HUES48 (cell line): ENCODE results near the gene ADRM1.

Source experiments
- H3K27ac ChIP-seq: one replicate; pipeline ENCODE4 v1.7.0; 2013; ENCODE audit warnings: low read depth, low read length, inconsistent platforms
- H3K27me3 ChIP-seq: 2 replicates; pipeline ENCODE4 v1.6.1; 2013; ENCODE audit warnings: mild to moderate bottlenecking, low read length; ENCODE audit not compliant: control insufficient read depth, insufficient read depth
- H3K36me3 ChIP-seq: 2 replicates; pipeline ENCODE4 v1.6.1; 2013; ENCODE audit warnings: low read length; ENCODE audit not compliant: control insufficient read depth, insufficient read depth
- H3K4me1 ChIP-seq: 2 replicates; pipeline ENCODE4 v1.6.1; 2013; ENCODE audit warnings: mild to moderate bottlenecking, low read length; ENCODE audit not compliant: control insufficient read depth, insufficient read depth
- H3K4me3 ChIP-seq: 2 replicates; pipeline ENCODE4 v1.5.1; 2013; ENCODE audit warnings: mild to moderate bottlenecking, low read depth, low read length
- H3K9ac ChIP-seq: 2 replicates; pipeline ENCODE4 v1.6.1; 2013; ENCODE audit warnings: mild to moderate bottlenecking, low read depth, low read length, moderate library complexity
- H3K9me3 ChIP-seq: 2 replicates; pipeline ENCODE4 v1.6.1; 2013; ENCODE audit warnings: low read length; ENCODE audit not compliant: control insufficient read depth, insufficient read depth

The ADRM1 gene, protein sequence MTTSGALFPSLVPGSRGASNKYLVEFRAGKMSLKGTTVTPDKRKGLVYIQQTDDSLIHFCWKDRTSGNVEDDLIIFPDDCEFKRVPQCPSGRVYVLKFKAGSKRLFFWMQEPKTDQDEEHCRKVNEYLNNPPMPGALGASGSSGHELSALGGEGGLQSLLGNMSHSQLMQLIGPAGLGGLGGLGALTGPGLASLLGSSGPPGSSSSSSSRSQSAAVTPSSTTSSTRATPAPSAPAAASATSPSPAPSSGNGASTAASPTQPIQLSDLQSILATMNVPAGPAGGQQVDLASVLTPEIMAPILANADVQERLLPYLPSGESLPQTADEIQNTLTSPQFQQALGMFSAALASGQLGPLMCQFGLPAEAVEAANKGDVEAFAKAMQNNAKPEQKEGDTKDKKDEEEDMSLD

DNA sequence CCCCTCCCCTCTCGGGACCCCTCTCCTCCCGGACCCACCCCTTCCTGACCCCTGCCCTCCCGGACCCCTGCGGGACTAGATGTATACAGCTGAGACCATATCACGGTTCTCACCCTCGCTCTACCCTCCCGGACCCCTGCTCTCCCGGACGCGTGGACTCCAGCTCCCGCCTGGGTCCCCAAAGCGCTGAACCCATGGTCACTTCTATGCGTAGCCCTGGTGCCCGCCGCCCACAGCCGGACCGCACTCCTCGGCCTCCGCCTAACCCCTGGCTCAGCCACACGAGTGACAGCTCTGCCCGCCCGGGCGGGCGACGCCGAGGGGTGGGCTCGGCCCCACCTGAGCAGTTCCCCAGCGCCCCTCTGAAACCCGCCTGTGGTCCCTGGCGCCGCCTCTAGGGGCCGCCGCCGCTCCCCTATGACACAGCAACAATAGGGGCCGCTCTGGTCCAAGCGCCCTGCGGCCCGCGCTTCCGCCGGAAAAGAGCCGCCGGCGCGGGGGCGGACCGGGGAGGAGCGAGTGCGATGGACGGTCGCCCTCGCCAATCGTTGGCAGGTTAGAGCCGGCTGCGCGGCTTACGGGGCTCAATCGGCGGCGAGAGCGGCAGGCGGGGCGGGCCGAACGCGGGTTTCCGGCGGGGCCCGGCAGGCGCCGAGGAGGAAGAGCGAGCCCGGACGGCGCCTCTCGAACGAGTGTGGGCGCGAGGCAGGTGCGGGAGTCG, at the start of gene ADRM1:
TSS of gene ADRM1 (plus strand) at position 657 of the 721 bp plus-strand sequence. CDS start 572 bp downstream, outside the sequence.
- H3K27ac ChIP-seq: peak within 1 kb of the TSS; percentile 98
- peaks cover 37% of the 10 kb centered on the region for H3K36me3 ChIP-seq
- peaks cover 6% of the 10 kb centered on the region; the same call in 1 of the 2 replicates for H3K4me1 ChIP-seq
- no peaks in the 10 kb centered on the region for H3K27me3 ChIP-seq
- H3K4me3 ChIP-seq: peak within 1 kb of the TSS; percentile 89
- peak within 1 kb of the TSS; percentile 83 for H3K9ac ChIP-seq
- no peaks in the 10 kb centered on the region for H3K9me3 ChIP-seq

- Histone ChIP-seq H3K9ac (no peak overlapping the region), H3K27me3 (no peaks in the 10 kb centered on the region), H3K36me3 (peaks cover 18% of the 10 kb centered on the region; the same call in 1 of the 2 replicates), H3K4me1 (peaks cover 4% of the 10 kb centered on the region; the same call in 1 of the 2 replicates), H3K4me3 (no peak overlapping the region), H3K27ac (no peak overlapping the region), H3K9me3 (no peaks in the 10 kb centered on the region)
Observed at GRCh38 chr20:62253398-62253797, 49.4 kb upstream of the ADRM1 start.

GRCh38 chr20:62254021-62254724, 48.6 kb upstream of the ADRM1 start:
- H3K4me1 ChIP-seq: peaks cover 4% of the 10 kb centered on the region; the same call in 1 of the 2 replicates
- H3K9me3 ChIP-seq: no peaks in the 10 kb centered on the region
- H3K4me3 ChIP-seq: no peak overlapping the region
- no peak overlapping the region for H3K27ac ChIP-seq
- H3K27me3 ChIP-seq: no peaks in the 10 kb centered on the region
- H3K9ac ChIP-seq: no peak overlapping the region
- peaks cover 21% of the 10 kb centered on the region for H3K36me3 ChIP-seq

GRCh38 chr20:62255976-62256375, 46.8 kb upstream of the ADRM1 start:
- Histone ChIP-seq H3K4me1 (peaks cover 4% of the 10 kb centered on the region; the same call in 1 of the 2 replicates), H3K4me3 (no peak overlapping the region), H3K9me3 (no peaks in the 10 kb centered on the region), H3K36me3 (peaks cover 36% of the 10 kb centered on the region), H3K27ac (no peak overlapping the region), H3K9ac (no peak overlapping the region), H3K27me3 (no peaks in the 10 kb centered on the region)

- H3K9me3 ChIP-seq: no peaks in the 10 kb centered on the region
- H3K27me3 ChIP-seq: no peaks in the 10 kb centered on the region
- no peak overlapping the region for H3K27ac ChIP-seq
- H3K9ac ChIP-seq: no peak overlapping the region
- peaks cover 57% of the 10 kb centered on the region for H3K36me3 ChIP-seq
- no peak overlapping the region for H3K4me3 ChIP-seq
- peaks cover 4% of the 10 kb centered on the region; the same call in 1 of the 2 replicates for H3K4me1 ChIP-seq
Observed at GRCh38 chr20:62258499-62259293, 44.1 kb upstream of the ADRM1 start.

DNA sequence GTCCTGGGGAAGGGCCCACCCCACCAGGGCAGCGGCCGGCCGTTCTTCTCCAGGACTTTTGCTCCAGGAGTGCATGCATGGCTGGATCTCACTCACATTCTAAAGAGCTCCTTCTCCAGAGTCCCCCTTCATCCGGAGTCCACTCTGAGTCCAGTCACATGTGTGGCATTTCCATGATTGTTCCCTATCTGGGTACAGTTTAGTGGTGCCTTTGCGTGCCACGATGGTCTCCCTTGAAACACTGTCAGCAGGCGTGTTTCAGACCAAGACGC, 43.6 kb upstream of the ADRM1 start:
- H3K4me1 ChIP-seq: peaks cover under 1% of the 10 kb centered on the region; the same call in 1 of the 2 replicates
- H3K36me3 ChIP-seq: peaks cover 61% of the 10 kb centered on the region
- no peaks in the 10 kb centered on the region for H3K27me3 ChIP-seq
- no peaks in the 10 kb centered on the region for H3K9me3 ChIP-seq
- no peak overlapping the region for H3K9ac ChIP-seq
- no peak overlapping the region for H3K27ac ChIP-seq
- H3K4me3 ChIP-seq: no peak overlapping the region

GRCh38 chr20:62262064-62262463, 40.7 kb upstream of the ADRM1 start:
- peaks cover 75% of the 10 kb centered on the region for H3K36me3 ChIP-seq
- no peak overlapping the region for H3K9ac ChIP-seq
- H3K9me3 ChIP-seq: peaks cover 4% of the 10 kb centered on the region; the same call in 1 of the 2 replicates
- H3K4me1 ChIP-seq: no peaks in the 10 kb centered on the region
- H3K27ac ChIP-seq: no peak overlapping the region
- no peaks in the 10 kb centered on the region for H3K27me3 ChIP-seq
- H3K4me3 ChIP-seq: no peak overlapping the region

GRCh38 chr20:62263396-62263795, 39.4 kb upstream of the ADRM1 start:
- Histone ChIP-seq H3K4me1 (no peaks in the 10 kb centered on the region), H3K27ac (no peak overlapping the region), H3K9ac (no peak overlapping the region), H3K27me3 (no peaks in the 10 kb centered on the region), H3K4me3 (no peak overlapping the region), H3K36me3 (peaks cover 68% of the 10 kb centered on the region), H3K9me3 (peaks cover 4% of the 10 kb centered on the region; the same call in 1 of the 2 replicates)

DNA sequence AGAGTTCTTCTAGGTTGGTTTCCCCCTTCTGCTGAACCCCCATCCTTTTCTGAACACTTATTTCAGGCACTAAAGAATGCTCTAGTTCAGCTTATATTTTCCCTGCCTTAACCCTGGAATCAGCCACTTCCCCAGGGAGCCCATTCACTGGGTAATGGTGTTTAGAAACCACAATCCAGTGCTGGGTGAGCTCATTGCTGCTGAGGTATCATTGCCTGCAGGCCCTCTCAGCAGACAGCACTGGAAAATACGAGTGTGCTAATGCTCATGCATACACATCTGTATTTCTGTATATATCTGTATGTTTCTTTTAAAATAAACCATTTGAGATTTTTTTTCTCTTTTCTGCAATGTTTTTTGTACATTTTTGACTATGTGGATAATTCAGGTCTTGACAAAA, 37.4 kb upstream of the ADRM1 start:
- Histone ChIP-seq H3K27me3 (no peaks in the 10 kb centered on the region), H3K9ac (no peak overlapping the region), H3K9me3 (peaks cover 4% of the 10 kb centered on the region; the same call in 1 of the 2 replicates), H3K4me1 (no peaks in the 10 kb centered on the region), H3K27ac (no peak overlapping the region), H3K4me3 (no peak overlapping the region), H3K36me3 (peaks cover 55% of the 10 kb centered on the region)

DNA sequence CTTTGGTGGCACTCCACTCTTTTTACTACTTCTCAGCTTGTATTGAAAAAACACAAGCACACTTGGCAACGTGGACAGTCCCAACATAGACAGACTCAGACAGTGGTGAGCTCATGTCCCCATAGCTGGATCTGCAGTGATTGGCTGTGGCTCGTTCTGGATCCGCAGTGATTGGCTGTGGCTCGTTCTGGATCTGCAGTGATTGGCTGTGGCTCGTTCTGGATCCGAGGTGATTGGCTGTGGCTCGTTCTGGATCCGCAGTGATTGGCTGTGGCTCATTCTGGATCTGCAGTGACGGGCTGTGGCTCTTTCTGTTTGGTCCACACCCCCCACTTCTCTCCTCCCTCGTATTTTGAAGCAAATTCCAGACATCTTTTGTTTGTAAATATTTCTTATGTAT, 36.5 kb upstream of the ADRM1 start:
- Histone ChIP-seq H3K27me3 (no peaks in the 10 kb centered on the region), H3K27ac (no peak overlapping the region), H3K36me3 (peaks cover 48% of the 10 kb centered on the region), H3K4me1 (no peaks in the 10 kb centered on the region), H3K9ac (no peak overlapping the region), H3K4me3 (no peak overlapping the region), H3K9me3 (peaks cover 4% of the 10 kb centered on the region; the same call in 1 of the 2 replicates)
